Activated B cell treated with CpG ODN at 0.5 μM for 24 hours (primary cell): ENCODE results near the gene MAPKAPK2. TPM values are rescaled to one million over a fixed set of nuclear protein-coding genes. Genes with fewer than 3 reads are reported as not detected.
A peak's percentile ranks its signal among the peaks of the same experiment; 100 is the strongest.

ENCODE experiments used
- ATAC-seq: fragments of 200-7000 bp; cut with Tn5 transposase; one replicate; pipeline ENCODE4 v1.10.0; 2021; ENCODE audit warnings: low read depth, mild to moderate bottlenecking, moderate library complexity
- CTCF ChIA-PET: fragments of 350-600 bp; sonication (Branson Sonifier 250); formaldehyde crosslinking; loops from one replicate; lab custom pipeline; 2021; ENCODE audit warnings: antibody characterized with exemption; lab: Charles Lee
- POLR2A ChIA-PET: fragments of 350-600 bp; sonication (Branson Sonifier 250); formaldehyde crosslinking; loops from one replicate; lab custom pipeline; 2021; ENCODE audit warnings: antibody characterized with exemption; lab: Charles Lee
- DNase-seq: peaks from one replicate; pipeline ENCODE4 v3.0.0; 2022
- H3K27ac Mint-ChIP-seq: one replicate; pipeline ENCODE4 v1.8.0; 2020; ENCODE audit warnings: mixed read lengths
- H3K27me3 Mint-ChIP-seq: one replicate; pipeline ENCODE4 v1.8.0; 2021; ENCODE audit warnings: mixed read lengths
- H3K36me3 Mint-ChIP-seq: one replicate; pipeline ENCODE4 v1.8.0; 2021; ENCODE audit warnings: low read depth, mixed read lengths
- H3K4me1 Mint-ChIP-seq: one replicate; pipeline ENCODE4 v1.8.0; 2021; ENCODE audit warnings: mixed read lengths
- H3K4me3 Mint-ChIP-seq: one replicate; pipeline ENCODE4 v1.8.0; 2020; ENCODE audit warnings: mild to moderate bottlenecking, mixed read lengths
- H3K9me3 Mint-ChIP-seq: one replicate; pipeline ENCODE4 v1.8.0; 2020; ENCODE audit warnings: mixed read lengths
- intact Hi-C: fragments of 100-400 bp; cut with micrococcal nuclease; formaldehyde crosslinking; loops from one replicate; pipeline ENCODE4 v1.15.1; 2024
- total RNA-seq: library from RNA; stranded (reverse); gene quantifications from 2 replicates; pipeline ENCODE4 v1.2.3, GENCODE V29; 2022
- TF ChIP-seq, protein P1 (sequence below): fragments of 200-600 bp; IDR thresholded peaks from one replicate; pipeline ENCODE4 v1.8.0; 2022; ENCODE audit warnings: antibody characterized with exemption, mild to moderate bottlenecking

The MAPKAPK2 gene
- total RNA-seq, 1 donor from 2014 or later, result 72.1 TPM

DNA sequence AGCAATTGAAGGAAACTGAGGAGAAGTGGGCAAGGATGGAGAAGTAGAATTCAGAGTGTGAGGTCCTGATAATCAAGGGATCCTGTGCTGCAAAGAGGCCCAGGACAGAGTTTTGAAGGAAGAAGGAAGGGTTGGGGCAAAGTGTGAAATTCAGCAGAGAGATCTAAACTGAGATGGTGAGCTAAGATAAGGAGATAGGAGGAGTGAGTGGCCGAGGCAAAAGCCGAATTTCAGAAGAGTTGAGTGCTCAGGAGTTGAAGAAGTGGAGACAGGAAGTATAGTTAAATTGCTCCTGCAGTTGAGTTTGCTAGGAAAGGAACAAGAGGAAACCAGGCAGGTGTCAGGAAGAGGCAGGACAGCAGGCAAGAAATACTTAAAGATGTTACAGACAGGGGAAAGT lies 16.4 kb upstream of the MAPKAPK2 start:
- Mint-ChIP-seq H3K4me3 (no peak overlapping the region), H3K27ac (no peak overlapping the region), H3K4me1 (peaks cover 14% of the 10 kb centered on the region), H3K27me3 (peaks cover 21% of the 10 kb centered on the region), H3K36me3 (no peaks in the 10 kb centered on the region), H3K9me3 (no peaks in the 10 kb centered on the region)
- POLR2A ChIA-PET, result no interaction called here
- TF ChIP-seq, protein P1, sequence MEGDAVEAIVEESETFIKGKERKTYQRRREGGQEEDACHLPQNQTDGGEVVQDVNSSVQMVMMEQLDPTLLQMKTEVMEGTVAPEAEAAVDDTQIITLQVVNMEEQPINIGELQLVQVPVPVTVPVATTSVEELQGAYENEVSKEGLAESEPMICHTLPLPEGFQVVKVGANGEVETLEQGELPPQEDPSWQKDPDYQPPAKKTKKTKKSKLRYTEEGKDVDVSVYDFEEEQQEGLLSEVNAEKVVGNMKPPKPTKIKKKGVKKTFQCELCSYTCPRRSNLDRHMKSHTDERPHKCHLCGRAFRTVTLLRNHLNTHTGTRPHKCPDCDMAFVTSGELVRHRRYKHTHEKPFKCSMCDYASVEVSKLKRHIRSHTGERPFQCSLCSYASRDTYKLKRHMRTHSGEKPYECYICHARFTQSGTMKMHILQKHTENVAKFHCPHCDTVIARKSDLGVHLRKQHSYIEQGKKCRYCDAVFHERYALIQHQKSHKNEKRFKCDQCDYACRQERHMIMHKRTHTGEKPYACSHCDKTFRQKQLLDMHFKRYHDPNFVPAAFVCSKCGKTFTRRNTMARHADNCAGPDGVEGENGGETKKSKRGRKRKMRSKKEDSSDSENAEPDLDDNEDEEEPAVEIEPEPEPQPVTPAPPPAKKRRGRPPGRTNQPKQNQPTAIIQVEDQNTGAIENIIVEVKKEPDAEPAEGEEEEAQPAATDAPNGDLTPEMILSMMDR, result no peak
- CTCF ChIA-PET, result interaction anchor here (0.9 kb wide), 1 partner anchor 313 kb away, joined by 4 read pairs; no protein-coding TSS in a partner anchor
- DNase-seq (no peak), ATAC-seq (no peak)
- intact Hi-C loops, result no loop called here

DNA sequence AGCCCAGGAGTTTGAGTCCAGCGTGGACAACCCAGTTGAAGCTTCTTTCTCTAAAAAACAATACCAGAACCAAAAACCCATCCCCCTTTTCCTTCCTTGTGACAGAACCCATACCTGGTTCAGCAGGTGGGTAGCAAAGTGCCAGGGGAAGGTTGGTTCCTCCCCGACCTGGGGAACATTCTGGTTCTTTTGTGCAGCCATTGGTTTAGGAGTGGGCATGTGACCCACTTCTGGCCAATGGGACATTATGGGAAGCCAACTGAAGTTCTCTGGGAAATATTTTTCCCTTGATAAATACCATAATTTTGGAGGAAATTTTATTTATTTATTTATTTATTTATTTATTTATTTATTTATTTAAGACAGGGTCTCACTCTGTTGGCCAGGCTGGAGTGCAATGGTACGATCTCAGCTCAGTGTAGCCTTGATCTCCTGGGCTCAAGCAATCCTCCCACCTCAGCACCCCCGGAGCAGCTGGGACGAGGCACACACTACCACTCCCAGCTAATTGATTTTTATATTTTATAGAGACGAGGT lies 15.8 kb upstream of the MAPKAPK2 start:
- Mint-ChIP-seq H3K27me3 (peaks cover 21% of the 10 kb centered on the region), H3K4me1 (peaks cover 9% of the 10 kb centered on the region), H3K36me3 (no peaks in the 10 kb centered on the region), H3K9me3 (no peaks in the 10 kb centered on the region), H3K4me3 (no peak overlapping the region), H3K27ac (no peak overlapping the region)
- POLR2A ChIA-PET, result no interaction called here
- CTCF ChIA-PET, result interaction anchor here (0.9 to 1.0 kb wide), 2 partner anchors 57 to 313 kb away, joined by 3 to 4 read pairs; no protein-coding TSS in a partner anchor
- DNase-seq (no peak), ATAC-seq (no peak)
- TF ChIP-seq, protein P1, result no peak
- intact Hi-C loops, result no loop called here

DNA sequence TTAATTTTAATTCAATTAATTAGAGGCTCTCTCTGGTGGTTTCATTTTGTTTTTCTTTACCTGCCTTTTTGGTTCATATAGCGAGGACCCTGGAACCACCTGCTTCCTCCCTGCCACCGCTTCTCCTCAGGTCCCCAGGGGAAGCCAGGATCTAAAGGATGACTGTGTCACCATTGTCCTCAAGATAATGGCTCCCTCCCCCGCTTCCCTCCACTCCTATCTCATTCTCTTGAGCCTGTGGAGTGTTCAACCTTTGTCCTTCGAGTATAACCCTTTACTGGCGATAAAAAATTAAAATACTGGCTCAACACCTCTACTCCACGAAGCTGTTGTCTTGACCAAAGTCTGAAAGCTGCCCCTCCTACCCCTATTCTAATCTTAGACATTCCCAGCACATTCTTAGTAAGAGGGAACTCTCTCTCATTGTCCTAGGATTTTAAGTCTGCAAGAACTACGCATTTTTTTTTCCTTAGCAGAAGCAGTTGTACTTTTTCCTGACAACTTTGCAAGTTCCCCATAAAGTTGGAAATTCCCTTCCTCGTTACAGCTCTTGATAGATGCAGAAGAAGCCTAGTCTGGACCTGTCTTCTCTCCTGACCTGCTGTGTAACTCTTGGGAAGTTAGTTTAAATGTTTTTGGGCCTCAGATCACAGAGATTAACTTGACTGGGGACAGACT lies 12.6 kb upstream of the MAPKAPK2 start:
- ChIA-PET CTCF (interaction anchor here (1.2 to 3.6 kb wide), 4 partner anchors 9 to 240 kb away, joined by 4 to 40 read pairs (median 6); no protein-coding TSS in a partner anchor), POLR2A (interaction anchor here (0.5 to 1.2 kb wide), 4 partner anchors 11 to 922 kb away, joined by 3 to 10 read pairs (median 3); partner anchors contain the start of gene NUCKS1)
- no peaks in the 10 kb centered on the region for H3K9me3 Mint-ChIP-seq
- H3K4me3 Mint-ChIP-seq, result no peak overlapping the region
- no peak overlapping the region for H3K27ac Mint-ChIP-seq
- H3K4me1 Mint-ChIP-seq, result peaks cover 9% of the 10 kb centered on the region
- no peaks in the 10 kb centered on the region for H3K36me3 Mint-ChIP-seq
- TF ChIP-seq, protein P1, result no peak
- intact Hi-C loops, result no loop called here
- H3K27me3 Mint-ChIP-seq, result peaks cover 17% of the 10 kb centered on the region
- ATAC-seq (no peak), DNase-seq (no peak)

DNA sequence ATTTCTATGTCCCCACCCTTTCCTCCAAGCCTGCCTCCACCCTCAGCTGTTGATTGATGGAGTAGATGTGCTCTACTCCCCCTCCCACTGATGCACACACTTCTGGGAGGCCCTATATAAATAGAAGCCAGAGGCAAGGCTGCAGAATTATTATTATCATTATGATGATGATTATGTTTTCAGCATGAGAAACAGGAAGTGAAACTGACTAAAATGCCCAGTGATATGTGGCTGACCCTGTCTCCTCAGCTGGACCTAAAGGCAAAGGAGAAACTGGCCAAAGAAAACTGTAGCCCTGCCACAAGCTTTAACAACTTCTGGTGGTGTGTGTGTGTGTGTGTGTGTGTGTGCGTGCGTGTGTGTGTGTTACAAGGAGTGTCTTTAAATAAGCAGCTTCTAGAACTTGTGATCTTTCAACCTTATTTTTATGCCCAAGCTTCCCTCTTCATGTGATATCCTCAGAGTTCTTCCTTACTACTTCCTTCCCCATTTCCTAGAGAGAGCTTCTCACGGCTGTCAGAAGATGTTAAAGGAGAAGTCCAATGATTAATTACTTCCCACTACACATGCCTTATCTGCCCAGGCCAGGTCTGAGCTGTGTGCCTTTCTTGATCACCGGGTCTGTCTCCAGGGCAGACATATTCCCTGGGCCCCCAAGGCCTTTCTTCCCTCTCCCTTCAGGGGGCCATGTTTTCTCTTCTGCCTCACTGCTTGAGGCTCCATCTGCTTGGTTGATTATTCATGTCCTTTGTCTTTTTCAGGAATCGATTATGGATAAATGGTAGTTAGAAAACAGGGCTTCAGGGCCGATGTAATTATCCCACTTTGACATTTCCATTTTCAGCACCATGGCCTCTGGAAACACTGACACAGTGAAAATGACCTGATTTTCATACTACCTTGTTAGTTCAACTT lies 11.6 kb upstream of the MAPKAPK2 start:
- intact Hi-C loops, result no loop called here
- no peaks in the 10 kb centered on the region for H3K36me3 Mint-ChIP-seq
- CTCF ChIA-PET, result interaction anchor here (0.5 to 3.6 kb wide), 6 partner anchors 10 to 266 kb away, joined by 3 to 40 read pairs (median 4); no protein-coding TSS in a partner anchor
- peaks cover 12% of the 10 kb centered on the region for H3K27me3 Mint-ChIP-seq
- ATAC-seq (peak; percentile 48), DNase-seq (no peak)
- POLR2A ChIA-PET, result interaction anchor here (0.8 to 1.8 kb wide), 4 partner anchors 9 to 38 kb away, joined by 3 to 5 read pairs (median 3); partner anchors contain the start of gene DYRK3
- no peaks in the 10 kb centered on the region for H3K9me3 Mint-ChIP-seq
- TF ChIP-seq, protein P1, result no peak
- no peak overlapping the region for H3K4me3 Mint-ChIP-seq
- no peak overlapping the region for H3K27ac Mint-ChIP-seq
- H3K4me1 Mint-ChIP-seq, result peaks cover 9% of the 10 kb centered on the region
